Mesenchymal stem cell (in vitro differentiated cells and primary cell): Measurements from ENCODE around the gene TMC3.

Source experiments
- DNase-seq: peaks from one replicate; pipeline ENCODE4 v3.0.0-alpha.2; 2013
- H2AFZ ChIP-seq: one replicate; pipeline ENCODE4 v1.6.1; 2013; ENCODE audit warnings: low read depth, mild to moderate bottlenecking, control low read depth, inconsistent platforms, low read length, moderate library complexity
- H2AK5ac ChIP-seq: 2 replicates; pipeline ENCODE4 v1.6.1; 2013; ENCODE audit warnings: low read length, moderate library complexity, mild to moderate bottlenecking, inconsistent platforms; ENCODE audit not compliant: severe bottlenecking
- H2BK120ac ChIP-seq: one replicate; pipeline ENCODE4 v1.6.1; 2013; ENCODE audit warnings: low read depth, mild to moderate bottlenecking, inconsistent platforms, low read length, moderate library complexity
- H2BK12ac ChIP-seq, 2 experiments: one replicate each; pipeline ENCODE4 v1.6.1; 2013; ENCODE audit warnings: inconsistent platforms in 2 of 2, low read length in 2 of 2, mild to moderate bottlenecking in 2 of 2, moderate library complexity in 2 of 2, control low read depth in 1 of 2
- H2BK15ac ChIP-seq: one replicate; pipeline ENCODE4 v1.6.1; 2013; ENCODE audit warnings: mild to moderate bottlenecking, low read depth, inconsistent platforms; ENCODE audit not compliant: poor library complexity, severe bottlenecking
- H2BK5ac ChIP-seq: 2 replicates; pipeline ENCODE4 v1.6.1; 2013; ENCODE audit warnings: low read depth, mild to moderate bottlenecking, low read length, control low read depth, inconsistent platforms; ENCODE audit not compliant: poor library complexity, severe bottlenecking
- H3K14ac ChIP-seq, 2 experiments: one replicate each; pipeline ENCODE4 v1.6.1; 2013; ENCODE audit warnings: inconsistent platforms in 2 of 2, low read length in 2 of 2, control low read depth in 1 of 2, mild to moderate bottlenecking in 1 of 2, moderate library complexity in 1 of 2
- H3K18ac ChIP-seq, 2 experiments: one replicate each; pipeline ENCODE4 v1.6.1; 2013; ENCODE audit warnings: inconsistent platforms in 2 of 2, low read length in 2 of 2, control low read depth in 1 of 2, low read depth in 1 of 2, mild to moderate bottlenecking in 1 of 2
- H3K23ac ChIP-seq, 2 experiments: one replicate each; pipeline ENCODE4 v1.6.1; 2013; ENCODE audit warnings: inconsistent platforms in 2 of 2, low read length in 2 of 2, mild to moderate bottlenecking in 2 of 2, moderate library complexity in 2 of 2, control low read depth in 1 of 2
- H3K27ac ChIP-seq: 2 replicates; pipeline ENCODE4 v1.5.1; 2013; ENCODE audit warnings: mild to moderate bottlenecking, moderate library complexity, low read length, control low read depth, inconsistent platforms; ENCODE audit not compliant: poor library complexity, severe bottlenecking
- H3K27me3 ChIP-seq, 2 experiments: 2 replicates each; pipeline versions ENCODE4 v1.6.1 to v1.7.0; 2013; ENCODE audit warnings: low read length in 2 of 2, mild to moderate bottlenecking in 2 of 2, moderate library complexity in 2 of 2, control low read depth in 1 of 2, inconsistent platforms in 1 of 2; ENCODE audit not compliant: control insufficient read depth in 1 of 2, insufficient read depth in 1 of 2
- H3K36me3 ChIP-seq, 2 experiments: 2 replicates each; pipeline versions ENCODE4 v1.6.1 to v1.7.0; 2013; ENCODE audit warnings: low read length in 2 of 2, control low read depth in 1 of 2, inconsistent platforms in 1 of 2, low read depth in 1 of 2, mild to moderate bottlenecking in 1 of 2; ENCODE audit not compliant: insufficient read depth in 2 of 2, control insufficient read depth in 1 of 2
- H3K4ac ChIP-seq, 2 experiments: one replicate each; pipeline ENCODE4 v1.6.1; 2013; ENCODE audit warnings: inconsistent platforms in 2 of 2, low read length in 2 of 2, mild to moderate bottlenecking in 2 of 2, moderate library complexity in 2 of 2, control low read depth in 1 of 2, low read depth in 1 of 2
- H3K4me1 ChIP-seq: 2 replicates; pipeline ENCODE4 v1.6.1; 2013; ENCODE audit warnings: low read depth, low read length, control low read depth; ENCODE audit not compliant: control insufficient read depth, insufficient read depth
- H3K4me2 ChIP-seq: 2 replicates; pipeline ENCODE4 v1.6.1; 2013; ENCODE audit warnings: low read length, mild to moderate bottlenecking, inconsistent platforms; ENCODE audit not compliant: poor library complexity, severe bottlenecking
- H3K4me3 ChIP-seq, 2 experiments: 2 replicates each; pipeline versions ENCODE4 v1.5.1 to v1.7.0; 2013; ENCODE audit warnings: low read length in 2 of 2, mild to moderate bottlenecking in 2 of 2, control low read depth in 1 of 2, low read depth in 1 of 2; ENCODE audit not compliant: insufficient read depth in 1 of 2
- H3K79me1 ChIP-seq: replicated peaks from 2 replicates; pipeline ENCODE4 v1.6.1; 2013; ENCODE audit warnings: mild to moderate bottlenecking, control low read depth, low read length, inconsistent platforms; ENCODE audit not compliant: poor library complexity, severe bottlenecking
- H3K9ac ChIP-seq: 2 replicates; pipeline ENCODE4 v1.7.0; 2013; ENCODE audit warnings: mild to moderate bottlenecking, low read length, moderate library complexity
- H3K9me3 ChIP-seq: 2 replicates; pipeline ENCODE4 v1.7.0; 2013; ENCODE audit warnings: mild to moderate bottlenecking, low read length; ENCODE audit not compliant: control insufficient read depth
- H4K8ac ChIP-seq: one replicate; pipeline ENCODE4 v1.6.1; 2013; ENCODE audit warnings: inconsistent platforms, mild to moderate bottlenecking, low read length, moderate library complexity
- H4K91ac ChIP-seq: one replicate; pipeline ENCODE4 v1.6.1; 2013; ENCODE audit warnings: mild to moderate bottlenecking, low read length, inconsistent platforms
- WGBS: methylation state at CpG from one replicate; pipeline ENCODE4 v1.1.7; 2013; ENCODE audit warnings: mixed read lengths; 5-methylcytosine and 5-hydroxymethylcytosine counted together

TMC3 gene

DNA sequence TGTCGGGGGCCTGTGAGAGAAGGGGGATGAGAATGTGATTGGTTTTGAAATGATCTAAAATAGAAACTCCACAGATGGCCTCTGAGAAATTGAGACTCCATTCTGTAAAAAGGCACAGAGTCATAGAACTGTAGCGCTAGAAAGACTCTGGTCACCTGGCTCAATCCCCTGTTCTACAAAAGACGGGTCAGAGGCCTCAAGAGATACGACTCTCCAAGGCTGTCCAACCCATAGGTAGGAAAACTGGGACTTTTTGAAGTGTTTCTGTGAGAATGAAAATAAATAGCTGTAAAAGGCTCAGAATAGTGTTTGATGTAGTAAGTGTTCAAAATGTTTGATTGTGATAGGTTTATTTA is 11.7 kb upstream of the TMC3 start:
- H3K79me1 ChIP-seq: no peaks in the 10 kb centered on the region
- H3K27ac ChIP-seq: no peak overlapping the region
- no peak overlapping the region for H2BK5ac ChIP-seq
- H3K27me3 ChIP-seq: peaks cover 7 to 16% of the 10 kb centered on the region in 2 experiments
- H3K4ac ChIP-seq: no peak overlapping the region
- no peak overlapping the region for H3K4me2 ChIP-seq
- no peak overlapping the region for H2AK5ac ChIP-seq
- H4K8ac ChIP-seq: no peak overlapping the region
- H3K9ac ChIP-seq: no peak overlapping the region
- H2BK12ac ChIP-seq: no peak overlapping the region
- H4K91ac ChIP-seq: no peak overlapping the region
- H3K4me1 ChIP-seq: no peaks in the 10 kb centered on the region
- no peak overlapping the region for H2BK120ac ChIP-seq
- WGBS: 97% methylated on average over 4 of the region's 4 CpGs
- no peaks in the 10 kb centered on the region for H3K36me3 ChIP-seq
- no peak overlapping the region for H3K18ac ChIP-seq
- no peak overlapping the region for H3K14ac ChIP-seq
- H2BK15ac ChIP-seq: no peak overlapping the region
- no peak overlapping the region for H2AFZ ChIP-seq
- DNase-seq: no peak
- H3K23ac ChIP-seq: no peak overlapping the region
- peaks cover 3% of the 10 kb centered on the region for H3K9me3 ChIP-seq
- no peak overlapping the region for H3K4me3 ChIP-seq

DNA sequence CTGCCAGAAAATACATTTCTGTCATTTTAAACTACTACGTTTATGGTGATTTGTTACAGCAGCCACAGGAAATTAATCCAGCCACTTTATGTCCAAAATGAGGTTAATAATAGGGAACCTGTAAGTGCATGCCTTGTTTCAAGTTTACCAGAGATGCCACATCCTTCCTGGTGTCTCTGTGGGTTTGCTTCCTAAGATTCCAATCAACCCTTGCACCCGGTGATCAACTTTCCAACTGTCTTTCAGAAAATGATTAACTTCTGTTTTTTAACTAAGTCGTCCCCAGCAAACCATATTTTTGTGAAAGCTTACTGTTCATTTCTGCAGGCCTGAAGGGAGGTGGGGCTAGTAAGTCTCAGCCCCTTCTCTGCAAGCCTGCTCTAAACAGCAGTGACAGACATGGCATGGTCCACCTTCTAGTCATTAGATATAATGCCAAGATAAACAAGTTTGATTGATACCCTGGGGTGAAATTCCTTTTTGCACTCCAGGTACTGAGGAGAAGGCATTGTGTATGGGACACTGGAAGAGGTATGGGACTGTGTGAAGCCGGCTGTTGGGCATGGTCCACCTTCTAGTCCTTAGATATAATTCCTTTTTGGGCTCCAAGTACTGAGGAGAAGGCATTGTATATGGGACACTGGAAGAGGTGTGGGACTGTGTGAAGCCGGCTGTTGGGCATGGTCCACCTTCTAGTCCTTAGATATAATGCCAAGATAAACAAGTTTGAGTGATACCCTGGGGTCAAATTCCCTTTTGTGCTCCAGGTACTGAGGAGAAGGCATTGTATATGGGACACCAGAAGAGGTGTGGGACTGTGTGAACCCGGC is 11.1 kb upstream of the TMC3 start:
- DNase-seq: no peak
- H3K23ac ChIP-seq: no peak overlapping the region
- peaks cover 3% of the 10 kb centered on the region for H3K9me3 ChIP-seq
- no peak overlapping the region for H2BK5ac ChIP-seq
- H2BK120ac ChIP-seq: no peak overlapping the region
- no peak overlapping the region for H3K14ac ChIP-seq
- no peak overlapping the region for H2BK15ac ChIP-seq
- H3K18ac ChIP-seq: no peak overlapping the region
- H3K27me3 ChIP-seq: peaks cover 13 to 20% of the 10 kb centered on the region in 2 experiments
- H3K27ac ChIP-seq: no peak overlapping the region
- H3K9ac ChIP-seq: no peak overlapping the region
- H3K4me1 ChIP-seq: no peaks in the 10 kb centered on the region
- 95% methylated on average over 6 of the region's 6 CpGs for WGBS
- no peaks in the 10 kb centered on the region for H3K79me1 ChIP-seq
- H4K8ac ChIP-seq: no peak overlapping the region
- H3K36me3 ChIP-seq: no peaks in the 10 kb centered on the region
- H3K4ac ChIP-seq: no peak overlapping the region
- no peak overlapping the region for H3K4me2 ChIP-seq
- H2BK12ac ChIP-seq: no peak overlapping the region
- H2AK5ac ChIP-seq: no peak overlapping the region
- H3K4me3 ChIP-seq: no peak overlapping the region
- no peak overlapping the region for H2AFZ ChIP-seq
- H4K91ac ChIP-seq: no peak overlapping the region

DNA sequence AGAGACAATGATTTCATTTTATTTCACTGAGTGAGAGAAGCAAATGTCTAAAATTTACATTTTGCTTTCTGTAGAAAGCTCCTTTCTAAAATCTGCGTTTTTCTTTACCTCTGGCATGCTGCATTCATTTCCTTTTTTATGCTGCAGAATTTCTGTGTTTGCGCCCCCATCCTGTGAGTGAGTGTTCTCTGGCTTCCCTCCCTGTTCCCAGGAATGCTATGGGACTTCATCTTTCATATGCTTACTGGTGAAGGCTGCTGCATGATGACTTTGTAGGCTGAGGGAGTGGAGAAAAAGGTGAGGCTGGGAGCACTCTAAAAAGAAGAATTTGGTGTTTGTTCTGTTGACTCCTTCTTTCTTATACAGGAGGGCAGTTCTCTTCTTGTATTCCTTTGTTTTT is 7.7 kb upstream of the TMC3 start:
- no peak overlapping the region for H3K14ac ChIP-seq
- no peak overlapping the region for H2BK15ac ChIP-seq
- H2BK120ac ChIP-seq: no peak overlapping the region

DNA sequence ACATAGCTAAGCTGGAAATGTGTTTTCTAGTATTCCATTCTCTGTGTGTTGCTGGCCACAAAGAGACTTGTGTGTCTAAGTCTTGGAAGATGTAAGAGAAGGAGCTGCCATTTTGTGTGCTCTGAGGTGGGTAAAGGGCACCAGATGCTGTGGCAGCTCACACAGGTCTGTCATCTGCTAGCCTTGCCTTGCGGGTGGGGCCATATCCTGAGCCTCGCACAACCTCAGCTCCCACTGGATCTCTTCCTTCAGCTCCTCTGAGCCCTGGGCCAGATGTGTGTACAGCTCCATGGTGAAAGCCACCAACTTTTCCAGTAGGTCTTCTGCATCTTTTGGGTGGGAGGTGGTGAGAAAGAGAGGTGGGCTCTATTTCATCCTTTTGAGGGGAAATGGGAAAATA is 6.7 kb upstream of the TMC3 start:
- peaks cover 3% of the 10 kb centered on the region for H3K9me3 ChIP-seq
- 100% methylated on average over 2 of the region's 2 CpGs for WGBS
- no peak overlapping the region for H3K4me3 ChIP-seq
- H3K27ac ChIP-seq: no peak overlapping the region
- no peak overlapping the region for H3K9ac ChIP-seq
- no peaks in the 10 kb centered on the region for H3K79me1 ChIP-seq
- H4K8ac ChIP-seq: no peak overlapping the region
- H3K14ac ChIP-seq: peak overlapping the region in 1 of 2 experiments; percentile 61
- H3K18ac ChIP-seq: no peak overlapping the region
- no peak overlapping the region for H2BK5ac ChIP-seq
- no peak overlapping the region for H2BK12ac ChIP-seq
- no peak overlapping the region for H3K23ac ChIP-seq
- no peak for DNase-seq
- no peak overlapping the region for H2AFZ ChIP-seq
- H2BK15ac ChIP-seq: no peak overlapping the region
- no peaks in the 10 kb centered on the region for H3K4me1 ChIP-seq
- H2AK5ac ChIP-seq: no peak overlapping the region
- no peaks in the 10 kb centered on the region for H3K36me3 ChIP-seq
- no peak overlapping the region for H2BK120ac ChIP-seq
- H4K91ac ChIP-seq: no peak overlapping the region
- no peak overlapping the region for H3K4me2 ChIP-seq
- no peak overlapping the region for H3K4ac ChIP-seq
- H3K27me3 ChIP-seq: peaks cover 8 to 16% of the 10 kb centered on the region in 2 experiments

More for the DNA sequence above, 7.7 kb upstream of the TMC3 start:
- Histone ChIP-seq H3K9ac (no peak overlapping the region), H2AFZ (no peak overlapping the region), H3K23ac (no peak overlapping the region), H3K18ac (no peak overlapping the region), H3K79me1 (no peaks in the 10 kb centered on the region), H3K4ac (no peak overlapping the region), H3K27me3 (peaks cover 8 to 16% of the 10 kb centered on the region in 2 experiments), H3K4me3 (no peak overlapping the region), H2BK5ac (no peak overlapping the region), H4K8ac (no peak overlapping the region), H3K4me1 (no peaks in the 10 kb centered on the region), H2BK12ac (no peak overlapping the region), H3K36me3 (no peaks in the 10 kb centered on the region), H3K9me3 (peaks cover 3% of the 10 kb centered on the region), H4K91ac (no peak overlapping the region), H3K27ac (no peak overlapping the region), H3K4me2 (no peak overlapping the region), H2AK5ac (no peak overlapping the region)
- DNase-seq: no peak
- WGBS: 88% methylated on average over 2 of the region's 2 CpGs
